Lung (tissue), 16 donors: ENCODE data around the gene MORC1. TPM values are rescaled to one million over a fixed set of nuclear protein-coding genes. Genes with fewer than 3 reads are reported as not detected.

Experiments
- ATAC-seq: fragments of 200-7000 bp; cut with Tn5 transposase; one replicate; pipeline ENCODE4 v1.9.1; 2020; ENCODE audit warnings: moderate number of reproducible peaks; ENCODE audit not compliant: insufficient read depth, low FRiP score
- DNase-seq, 3 donors: peaks; one replicate each; pipeline ENCODE4 v3.0.0-alpha.2; 2013 to 2017
- H3K27ac ChIP-seq, 2 donors: one replicate each; pipeline ENCODE4 v1.5.1; 2013; ENCODE audit warnings: mild to moderate bottlenecking in 2 of 2, moderate library complexity in 2 of 2, control low read depth in 1 of 2, inconsistent platforms in 1 of 2, low read depth in 1 of 2, low read length in 1 of 2
- H3K27me3 ChIP-seq, 3 donors: one replicate each; pipeline ENCODE4 v1.5.1; 2013; ENCODE audit warnings: low read length in 2 of 3; ENCODE audit not compliant: control insufficient read depth in 3 of 3, insufficient read depth in 3 of 3
- H3K36me3 ChIP-seq, 4 donors: one replicate each; pipeline ENCODE4 v1.5.1; 2013; ENCODE audit warnings: low read length in 4 of 4, mild to moderate bottlenecking in 1 of 4, moderate library complexity in 1 of 4; ENCODE audit not compliant: control insufficient read depth in 4 of 4, insufficient read depth in 4 of 4
- H3K4me1 ChIP-seq, 5 donors: one replicate each; pipeline ENCODE4 v1.5.1; 2013; ENCODE audit warnings: low read length in 5 of 5, mild to moderate bottlenecking in 2 of 5, moderate library complexity in 1 of 5; ENCODE audit not compliant: control insufficient read depth in 5 of 5, insufficient read depth in 5 of 5
- H3K4me3 ChIP-seq: one replicate; pipeline ENCODE4 v1.5.1; 2013; ENCODE audit warnings: mild to moderate bottlenecking, control low read depth, moderate library complexity
- H3K9ac ChIP-seq, 2 donors: one replicate each; pipeline ENCODE4 v1.5.1; 2013; ENCODE audit warnings: low read length in 2 of 2, control low read depth in 1 of 2; ENCODE audit not compliant: insufficient read depth in 1 of 2
- H3K9me3 ChIP-seq, 4 donors: one replicate each; pipeline ENCODE4 v1.5.1; 2013; ENCODE audit warnings: low read length in 3 of 4, mild to moderate bottlenecking in 1 of 4, moderate library complexity in 1 of 4; ENCODE audit not compliant: control insufficient read depth in 4 of 4, insufficient read depth in 3 of 4
- WGBS, 2 donors: extraction: QIAGEN DNeasy Blood & Tissue Kit; methylation state at CpG; one replicate each; pipeline ENCODE4 v1.1.7; 2013; 5-methylcytosine and 5-hydroxymethylcytosine counted together
- long read RNA-seq, 5 donors: transcript quantifications; one replicate each; lab custom pipeline, GENCODE V29; 2026
- polyA plus RNA-seq, 2 donors: library from polyadenylated mRNA; stranded (reverse); fragments of 200-250 nt; gene quantifications; one replicate each; pipeline ENCODE4 v1.2.1, GENCODE V29; 2013
- total RNA-seq, 2 donors: library from RNA; depleted of rRNA in 1 of 2; stranded (reverse); fragments of >200 nt in 1 of 2; gene quantifications; one replicate each; pipeline ENCODE4 v1.2.1, GENCODE V29; 2014 to 2021
- TF ChIP-seq, protein P1 (sequence below): IDR thresholded peaks from 2 replicates; pipeline ENCODE4 v1.5.1; 2012; ENCODE audit warnings: mild to moderate bottlenecking; ENCODE audit errors: control extremely low read depth, extremely low read depth
- donor health status: control.
- donor health status: control.
- donor health status: Bipolar disorder and iron deficiency.
- donor health status: healthy.
- donor health status: DM: yes; HTN: yes; CAD: no.

MORC1 gene, protein sequence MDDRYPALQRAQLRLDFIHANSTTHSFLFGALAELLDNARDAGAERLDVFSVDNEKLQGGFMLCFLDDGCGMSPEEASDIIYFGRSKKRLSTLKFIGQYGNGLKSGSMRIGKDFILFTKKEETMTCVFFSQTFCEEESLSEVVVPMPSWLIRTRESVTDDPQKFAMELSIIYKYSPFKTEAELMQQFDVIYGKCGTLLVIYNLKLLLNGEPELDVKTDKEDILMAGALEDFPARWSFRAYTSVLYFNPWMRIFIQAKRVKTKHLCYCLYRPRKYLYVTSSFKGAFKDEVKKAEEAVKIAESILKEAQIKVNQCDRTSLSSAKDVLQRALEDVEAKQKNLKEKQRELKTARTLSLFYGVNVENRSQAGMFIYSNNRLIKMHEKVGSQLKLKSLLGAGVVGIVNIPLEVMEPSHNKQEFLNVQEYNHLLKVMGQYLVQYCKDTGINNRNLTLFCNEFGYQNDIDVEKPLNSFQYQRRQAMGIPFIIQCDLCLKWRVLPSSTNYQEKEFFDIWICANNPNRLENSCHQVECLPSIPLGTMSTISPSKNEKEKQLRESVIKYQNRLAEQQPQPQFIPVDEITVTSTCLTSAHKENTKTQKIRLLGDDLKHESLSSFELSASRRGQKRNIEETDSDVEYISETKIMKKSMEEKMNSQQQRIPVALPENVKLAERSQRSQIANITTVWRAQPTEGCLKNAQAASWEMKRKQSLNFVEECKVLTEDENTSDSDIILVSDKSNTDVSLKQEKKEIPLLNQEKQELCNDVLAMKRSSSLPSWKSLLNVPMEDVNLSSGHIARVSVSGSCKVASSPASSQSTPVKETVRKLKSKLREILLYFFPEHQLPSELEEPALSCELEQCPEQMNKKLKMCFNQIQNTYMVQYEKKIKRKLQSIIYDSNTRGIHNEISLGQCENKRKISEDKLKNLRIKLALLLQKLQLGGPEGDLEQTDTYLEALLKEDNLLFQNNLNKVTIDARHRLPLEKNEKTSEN
- not detected for total RNA-seq
- polyA plus RNA-seq: not detected
- long read RNA-seq, donor 1: 0 reads
- long read RNA-seq, donor 2: 0 reads
- long read RNA-seq, donor 3: 0 reads
- long read RNA-seq, donor 4: 0 reads
- long read RNA-seq, donor 5: 0 reads

DNA sequence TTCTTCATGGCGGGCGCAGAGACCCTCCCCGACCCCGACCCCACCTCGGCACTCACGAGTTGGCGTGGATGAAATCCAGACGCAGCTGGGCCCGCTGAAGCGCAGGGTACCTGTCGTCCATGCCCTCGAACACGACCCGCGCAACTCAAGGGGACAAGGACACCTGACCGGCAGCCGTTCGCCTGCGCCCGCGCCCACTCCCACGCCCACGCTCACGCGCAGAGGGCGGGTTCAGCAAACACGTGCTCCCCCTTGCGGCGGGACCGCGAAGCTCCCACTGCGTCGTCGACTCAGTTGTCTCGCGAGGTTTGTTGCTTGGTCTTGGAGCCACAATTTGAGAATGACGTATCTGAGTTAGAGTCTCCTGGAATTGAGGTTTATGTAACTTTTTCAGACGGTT is at the start of gene MORC1:
Gene MORC1 (minus strand): TSS at position 196 of the 400 bp plus-strand sequence. CDS start 75 bp downstream, at position 121.
- Histone ChIP-seq H3K9me3 (no peaks in the 10 kb centered on the region), H3K27me3 (no peaks in the 10 kb centered on the region)
- DNase-seq: no peak

DNA sequence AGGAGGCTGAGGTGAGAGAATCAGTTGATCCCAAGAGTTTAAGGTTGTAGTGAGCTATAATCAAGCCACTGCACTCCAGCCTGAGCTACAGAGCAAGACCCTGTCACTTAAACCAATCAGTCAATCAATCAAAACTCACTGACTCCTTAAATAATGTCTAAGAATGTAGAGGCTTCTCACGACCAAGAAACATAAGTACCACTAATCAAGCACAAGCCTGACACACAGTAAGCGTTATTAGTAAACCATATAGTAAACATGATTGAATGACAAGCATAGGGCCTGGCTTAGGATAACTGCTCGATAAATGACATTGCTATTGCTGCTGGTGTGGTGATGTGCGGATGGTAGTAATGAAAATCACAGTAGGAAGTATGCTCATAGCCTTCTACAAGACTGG is 48.0 kb upstream of the MORC1 start:
- Histone ChIP-seq H3K4me3 (no peak overlapping the region), H3K9ac (no peak overlapping the region), H3K27me3 (no peaks in the 10 kb centered on the region), H3K9me3 (no peaks in the 10 kb centered on the region), H3K4me1 (no peaks in the 10 kb centered on the region), H3K36me3 (no peaks in the 10 kb centered on the region), H3K27ac (no peak overlapping the region)
- DNase-seq: no peak
- WGBS, 2 donors: 88 to 92% methylated on average over 4 of the region's 4 CpGs
- ATAC-seq: no peak
- TF ChIP-seq, protein P1, sequence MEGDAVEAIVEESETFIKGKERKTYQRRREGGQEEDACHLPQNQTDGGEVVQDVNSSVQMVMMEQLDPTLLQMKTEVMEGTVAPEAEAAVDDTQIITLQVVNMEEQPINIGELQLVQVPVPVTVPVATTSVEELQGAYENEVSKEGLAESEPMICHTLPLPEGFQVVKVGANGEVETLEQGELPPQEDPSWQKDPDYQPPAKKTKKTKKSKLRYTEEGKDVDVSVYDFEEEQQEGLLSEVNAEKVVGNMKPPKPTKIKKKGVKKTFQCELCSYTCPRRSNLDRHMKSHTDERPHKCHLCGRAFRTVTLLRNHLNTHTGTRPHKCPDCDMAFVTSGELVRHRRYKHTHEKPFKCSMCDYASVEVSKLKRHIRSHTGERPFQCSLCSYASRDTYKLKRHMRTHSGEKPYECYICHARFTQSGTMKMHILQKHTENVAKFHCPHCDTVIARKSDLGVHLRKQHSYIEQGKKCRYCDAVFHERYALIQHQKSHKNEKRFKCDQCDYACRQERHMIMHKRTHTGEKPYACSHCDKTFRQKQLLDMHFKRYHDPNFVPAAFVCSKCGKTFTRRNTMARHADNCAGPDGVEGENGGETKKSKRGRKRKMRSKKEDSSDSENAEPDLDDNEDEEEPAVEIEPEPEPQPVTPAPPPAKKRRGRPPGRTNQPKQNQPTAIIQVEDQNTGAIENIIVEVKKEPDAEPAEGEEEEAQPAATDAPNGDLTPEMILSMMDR: no peak

More for the DNA sequence above, at the start of gene MORC1:
- ATAC-seq: no peak
- Histone ChIP-seq H3K36me3 (no peaks in the 10 kb centered on the region), H3K4me3 (no peak within 1 kb of the TSS), H3K9ac (no peak within 1 kb of the TSS), H3K27ac (no peak within 1 kb of the TSS), H3K4me1 (peaks cover 0 to 2% (median 0%) of the 10 kb centered on the region in 5 donors)
- TF ChIP-seq, protein P1: no peak
- 94 to 95% methylated on average over 38 of the region's 38 CpGs for WGBS, 2 donors

DNA sequence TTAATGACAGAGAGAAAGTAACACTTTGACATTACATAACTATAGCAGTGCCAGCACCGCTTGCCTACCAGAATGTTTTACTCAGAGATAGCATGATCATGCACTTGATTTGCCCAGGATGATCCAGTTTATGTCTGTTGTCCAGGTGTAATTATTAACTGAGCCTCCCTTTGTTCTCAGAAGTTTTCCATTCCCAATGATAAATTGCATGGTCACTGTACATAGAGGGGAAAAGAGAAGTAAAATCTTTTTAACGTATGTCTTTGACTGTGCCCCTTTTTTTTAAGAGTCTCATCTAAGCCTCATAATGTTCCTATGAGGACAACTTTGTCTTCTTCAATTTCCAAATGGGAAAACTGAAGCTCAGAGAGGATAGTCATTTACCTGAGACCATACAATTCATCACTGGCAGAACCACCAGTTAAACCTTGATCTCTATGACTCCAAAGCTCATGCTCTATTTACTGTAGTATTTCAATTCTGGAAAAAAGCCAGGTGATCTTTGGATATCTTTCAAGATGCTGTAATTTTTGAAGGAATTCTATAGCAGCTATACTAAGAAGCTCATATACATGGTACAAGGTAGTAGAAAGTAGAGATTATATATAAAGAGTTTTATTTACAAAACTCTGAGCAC is 43.7 kb upstream of the MORC1 start:
- peaks cover 0 to 3% (median 0%) of the 10 kb centered on the region in 4 donors for H3K9me3 ChIP-seq
- no peaks in the 10 kb centered on the region for H3K27me3 ChIP-seq
- no peak overlapping the region for H3K27ac ChIP-seq
- H3K4me3 ChIP-seq: no peak overlapping the region
- 32 to 62% methylated on average over 2 of the region's 2 CpGs for WGBS, 2 donors
- DNase-seq: no peak
- H3K9ac ChIP-seq: no peak overlapping the region
- TF ChIP-seq, protein P1: no peak
- H3K36me3 ChIP-seq: no peaks in the 10 kb centered on the region
- H3K4me1 ChIP-seq: no peaks in the 10 kb centered on the region
- no peak for ATAC-seq
